Measurements from ENCODE around the gene HSD17B13.

GRCh38 chr4:87258677-87259076, 64.0 kb downstream of the HSD17B13 start:
- TF ChIP-seq POLR2AphosphoS5 (IDR thresholded peaks at IDR 0.05; ENCODE audit: low read depth, low read length) (no peak), TAF1 (IDR thresholded peaks at IDR 0.05; ENCODE audit: borderline replicate concordance, low read depth, low read length) (no peak)

All from GM12892 (cell line).